ENCODE measurements around the gene DCPS. TPM values are rescaled to one million over a fixed set of nuclear protein-coding genes. Genes with fewer than 3 reads are reported as not detected.

Gene DCPS
- total RNA-seq, 3 donors from 2014 or later (not counting 1 experiment from before 2014, with no cell fraction given), result 20.1 to 25.8 (median 23.1) TPM

GRCh38 chr11:126268708-126269579 lies 34.9 kb upstream of the DCPS start, which contains the start of the genes FOXRED1 and SRPRA:
Gene FOXRED1 (plus strand): TSS chr11:126269154. CDS start chr11:126269207, 53 bp downstream.
Gene SRPRA (minus strand): TSS chr11:126268895. CDS start chr11:126268804, 91 bp downstream.
- H3K27me3 ChIP-seq (ENCODE audit: control insufficient read depth, insufficient read depth, low read length), result no peaks in the 10 kb centered on the region
- Mint-ChIP-seq H3K36me3 (peaks cover 26% of the 10 kb centered on the region), H3K27ac (peak within 1 kb of the TSS; percentile 95 to 96), H3K4me1 (peaks cover 34 to 48% of the 10 kb centered on the region in 2 donors), H3K4me3 (peak within 1 kb of the TSS; percentile 99), H3K9me3 (no peaks in the 10 kb centered on the region), H3K27me3 (ENCODE audit: low read depth in 2 of 2) (no peaks in the 10 kb centered on the region)
- H3K4me3 ChIP-seq (ENCODE audit: low read length), result peak within 1 kb of the TSS; percentile 91
- peaks cover 41% of the 10 kb centered on the region for H3K36me3 ChIP-seq (ENCODE audit: control insufficient read depth, insufficient read depth, low read length)
- ATAC-seq, result peak; percentile 97 to 100 (median 98)
- peak within 1 kb of the TSS; percentile 90 for H3K27ac ChIP-seq (ENCODE audit: low read length)
- H3K9me3 ChIP-seq (ENCODE audit: control insufficient read depth, insufficient read depth, low read length), result no peaks in the 10 kb centered on the region
- intact Hi-C loops (cut with micrococcal nuclease), result loop anchor here (1.0 to 5.0 kb wide), 5 partner anchors 14 to 382 kb away; partner anchors contain the start of genes DCPS, FAM118B, HYLS1 and RPUSD4
- TF ChIP-seq CTCF (IDR thresholded peaks at IDR 0.05), result no peak
- peaks cover 16% of the 10 kb centered on the region for H3K4me1 ChIP-seq (ENCODE audit: control insufficient read depth, insufficient read depth, low read length)
- WGBS (ENCODE audit: insufficient coverage), result under 1% methylated on average over 64 of the region's 64 CpGs
- peak; percentile 99 to 100 for DNase-seq

- H3K27me3 Mint-ChIP-seq (ENCODE audit: low read depth in 2 of 2), result no peaks in the 10 kb centered on the region
- Histone ChIP-seq H3K27ac (ENCODE audit: low read length) (no peak overlapping the region), H3K36me3 (ENCODE audit: control insufficient read depth, insufficient read depth, low read length) (peaks cover 24% of the 10 kb centered on the region), H3K4me3 (ENCODE audit: low read length) (no peak overlapping the region), H3K27me3 (ENCODE audit: control insufficient read depth, insufficient read depth, low read length) (no peaks in the 10 kb centered on the region), H3K4me1 (ENCODE audit: control insufficient read depth, insufficient read depth, low read length) (peaks cover 18% of the 10 kb centered on the region), H3K9me3 (ENCODE audit: control insufficient read depth, insufficient read depth, low read length) (no peaks in the 10 kb centered on the region)
- TF ChIP-seq CTCF (IDR thresholded peaks at IDR 0.05), result no peak
- ATAC-seq (no peak), DNase-seq (no peak)
- H3K36me3 Mint-ChIP-seq, result no peaks in the 10 kb centered on the region
- intact Hi-C loops (cut with micrococcal nuclease), result no loop called here
- no peak overlapping the region for H3K27ac Mint-ChIP-seq
- H3K4me3 Mint-ChIP-seq, result no peak overlapping the region
- peaks cover 10 to 19% of the 10 kb centered on the region in 2 donors for H3K4me1 Mint-ChIP-seq
- 97% methylated on average over 11 of the region's 11 CpGs for WGBS (ENCODE audit: insufficient coverage)
- no peaks in the 10 kb centered on the region for H3K9me3 Mint-ChIP-seq
These were observed 26.5 kb upstream of the DCPS start for GRCh38 chr11:126277322-126277721.

GRCh38 chr11:126277780-126278179 lies 26.1 kb upstream of the DCPS start:
- 95% methylated on average over 4 of the region's 4 CpGs for WGBS (ENCODE audit: insufficient coverage)
- Histone ChIP-seq H3K27ac (ENCODE audit: low read length) (no peak overlapping the region), H3K36me3 (ENCODE audit: control insufficient read depth, insufficient read depth, low read length) (peaks cover 24% of the 10 kb centered on the region), H3K4me1 (ENCODE audit: control insufficient read depth, insufficient read depth, low read length) (peaks cover 22% of the 10 kb centered on the region), H3K9me3 (ENCODE audit: control insufficient read depth, insufficient read depth, low read length) (no peaks in the 10 kb centered on the region), H3K27me3 (ENCODE audit: control insufficient read depth, insufficient read depth, low read length) (no peaks in the 10 kb centered on the region), H3K4me3 (ENCODE audit: low read length) (no peak overlapping the region)
- intact Hi-C loops (cut with micrococcal nuclease), result no loop called here
- H3K4me3 Mint-ChIP-seq, result no peak overlapping the region
- no peaks in the 10 kb centered on the region for H3K9me3 Mint-ChIP-seq
- H3K27me3 Mint-ChIP-seq (ENCODE audit: low read depth in 2 of 2), result no peaks in the 10 kb centered on the region
- H3K27ac Mint-ChIP-seq, result no peak overlapping the region
- H3K36me3 Mint-ChIP-seq, result no peaks in the 10 kb centered on the region
- peaks cover 14 to 23% of the 10 kb centered on the region in 2 donors for H3K4me1 Mint-ChIP-seq
- ATAC-seq (no peak), DNase-seq (no peak)
- no peak for TF ChIP-seq CTCF (IDR thresholded peaks at IDR 0.05)
